Stomach smooth muscle (tissue), 2 donors: ENCODE measurements around the gene KCNAB2.
A peak's percentile ranks its signal among the peaks of the same experiment; 100 is the strongest.

Experiments
- H3K27ac ChIP-seq: one replicate; pipeline ENCODE4 v1.7.0; 2013; ENCODE audit warnings: mild to moderate bottlenecking, low read length, inconsistent platforms
- H3K27me3 ChIP-seq, 2 donors: one replicate each; pipeline ENCODE4 v1.7.0; 2013; ENCODE audit warnings: low read length in 2 of 2; ENCODE audit not compliant: insufficient read depth in 2 of 2, control insufficient read depth in 1 of 2
- H3K36me3 ChIP-seq, 2 donors: one replicate each; pipeline ENCODE4 v1.7.0; 2013; ENCODE audit warnings: low read length in 2 of 2; ENCODE audit not compliant: control insufficient read depth in 2 of 2, insufficient read depth in 2 of 2
- H3K4me1 ChIP-seq: one replicate; pipeline ENCODE4 v1.7.0; 2013; ENCODE audit warnings: low read length; ENCODE audit not compliant: control insufficient read depth, insufficient read depth
- H3K4me3 ChIP-seq, 2 donors: one replicate each; pipeline ENCODE4 v1.7.0; 2013; ENCODE audit warnings: low read length in 2 of 2
- H3K9ac ChIP-seq, 2 donors: one replicate each; pipeline ENCODE4 v1.7.0; 2013; ENCODE audit warnings: low read length in 2 of 2, mild to moderate bottlenecking in 1 of 2
- H3K9me3 ChIP-seq, 2 donors: one replicate each; pipeline ENCODE4 v1.7.0; 2013; ENCODE audit warnings: low read length in 2 of 2; ENCODE audit not compliant: control insufficient read depth in 2 of 2
- donor health status: healthy.
- donor health status: Pancreatic carcinoma.

KCNAB2 gene

GRCh38 chr1:6024376-6024775 is 21.3 kb upstream of the KCNAB2 start:
- no peaks in the 10 kb centered on the region for H3K36me3 ChIP-seq
- H3K9ac ChIP-seq, result no peak overlapping the region
- no peaks in the 10 kb centered on the region for H3K9me3 ChIP-seq
- H3K4me1 ChIP-seq, result peaks cover 6% of the 10 kb centered on the region
- no peak overlapping the region for H3K4me3 ChIP-seq
- H3K27ac ChIP-seq, result no peak overlapping the region
- H3K27me3 ChIP-seq, result peaks cover 0 to 2% of the 10 kb centered on the region in 2 donors

- no peaks in the 10 kb centered on the region for H3K9me3 ChIP-seq
- no peak overlapping the region for H3K27ac ChIP-seq
- H3K36me3 ChIP-seq, result no peaks in the 10 kb centered on the region
- peaks cover 0 to 4% of the 10 kb centered on the region in 2 donors for H3K27me3 ChIP-seq
- no peak overlapping the region for H3K4me3 ChIP-seq
- peaks cover 6% of the 10 kb centered on the region for H3K4me1 ChIP-seq
- no peak overlapping the region for H3K9ac ChIP-seq
These were observed 20.2 kb upstream of the KCNAB2 start for GRCh38 chr1:6025269-6026094.

- H3K9me3 ChIP-seq, result no peaks in the 10 kb centered on the region
- H3K36me3 ChIP-seq, result no peaks in the 10 kb centered on the region
- peak overlapping the region in 1 of 2 donors; percentile 35 for H3K4me3 ChIP-seq
- peaks cover 0 to 6% of the 10 kb centered on the region in 2 donors for H3K27me3 ChIP-seq
- H3K9ac ChIP-seq, result no peak overlapping the region
- H3K27ac ChIP-seq, result no peak overlapping the region
- H3K4me1 ChIP-seq, result peaks cover 6% of the 10 kb centered on the region
These were observed 19.4 kb upstream of the KCNAB2 start for GRCh38 chr1:6026095-6026809.

- Histone ChIP-seq H3K9ac (no peak overlapping the region), H3K27ac (no peak overlapping the region), H3K36me3 (no peaks in the 10 kb centered on the region), H3K4me3 (no peak overlapping the region), H3K4me1 (peaks cover 6% of the 10 kb centered on the region), H3K9me3 (no peaks in the 10 kb centered on the region), H3K27me3 (peaks cover 0 to 6% of the 10 kb centered on the region in 2 donors)
These were observed 18.1 kb upstream of the KCNAB2 start for GRCh38 chr1:6027591-6027990.

GRCh38 chr1:6028042-6028850 is 17.4 kb upstream of the KCNAB2 start:
- Histone ChIP-seq H3K4me3 (no peak overlapping the region), H3K36me3 (no peaks in the 10 kb centered on the region), H3K9ac (no peak overlapping the region), H3K27me3 (peaks cover 0 to 6% of the 10 kb centered on the region in 2 donors), H3K27ac (no peak overlapping the region), H3K9me3 (no peaks in the 10 kb centered on the region), H3K4me1 (peaks cover 6% of the 10 kb centered on the region)

- no peak overlapping the region for H3K4me3 ChIP-seq
- no peak overlapping the region for H3K27ac ChIP-seq
- H3K9ac ChIP-seq, result no peak overlapping the region
- H3K9me3 ChIP-seq, result no peaks in the 10 kb centered on the region
- no peaks in the 10 kb centered on the region for H3K36me3 ChIP-seq
- H3K4me1 ChIP-seq, result peaks cover 8% of the 10 kb centered on the region
- peaks cover 0 to 6% of the 10 kb centered on the region in 2 donors for H3K27me3 ChIP-seq
These were observed 16.3 kb upstream of the KCNAB2 start for GRCh38 chr1:6029351-6029750.

GRCh38 chr1:6030132-6030531 is 15.6 kb upstream of the KCNAB2 start:
- Histone ChIP-seq H3K4me1 (peaks cover 8% of the 10 kb centered on the region), H3K9ac (no peak overlapping the region), H3K27ac (no peak overlapping the region), H3K27me3 (peaks cover 0 to 6% of the 10 kb centered on the region in 2 donors), H3K9me3 (no peaks in the 10 kb centered on the region), H3K4me3 (no peak overlapping the region), H3K36me3 (no peaks in the 10 kb centered on the region)

- H3K27me3 ChIP-seq, result peaks cover 0 to 6% of the 10 kb centered on the region in 2 donors
- H3K4me1 ChIP-seq, result peaks cover 4% of the 10 kb centered on the region
- no peak overlapping the region for H3K9ac ChIP-seq
- no peak overlapping the region for H3K27ac ChIP-seq
- no peaks in the 10 kb centered on the region for H3K36me3 ChIP-seq
- no peaks in the 10 kb centered on the region for H3K9me3 ChIP-seq
- H3K4me3 ChIP-seq, result no peak overlapping the region
These were observed 15.0 kb upstream of the KCNAB2 start for GRCh38 chr1:6030547-6031261.

GRCh38 chr1:6033124-6033523 is 12.6 kb upstream of the KCNAB2 start:
- H3K4me3 ChIP-seq, result no peak overlapping the region
- H3K9me3 ChIP-seq, result no peaks in the 10 kb centered on the region
- peaks cover 0 to 4% of the 10 kb centered on the region in 2 donors for H3K27me3 ChIP-seq
- H3K4me1 ChIP-seq, result peaks cover 2% of the 10 kb centered on the region
- no peaks in the 10 kb centered on the region for H3K36me3 ChIP-seq
- no peak overlapping the region for H3K27ac ChIP-seq
- no peak overlapping the region for H3K9ac ChIP-seq
